ENCODE results near the gene C6orf89.
"Not testable (repeated sequence)": the region's sequence is repeated elsewhere in the genome, so short reads cannot be mapped to it uniquely, and the experiment has no call there.

GRCh38 chr6:36942329-36942728 lies 56.6 kb downstream of the C6orf89 start:
- not testable (repeated sequence) for TF ChIP-seq NFIC (IDR thresholded peaks at IDR 0.05; ENCODE audit: low read length); POLR2A (IDR thresholded peaks at IDR 0.05; ENCODE audit: insufficient read depth in 1 of 2, low read depth in 2 of 2, low read length in 2 of 2); ZNF790 (CRISPR knock-in tag; IDR thresholded peaks at IDR 0.05; ENCODE audit: borderline replicate concordance); ZNF263 (CRISPR knock-in tag; IDR thresholded peaks at IDR 0.05); THAP7 (CRISPR knock-in tag; IDR thresholded peaks at IDR 0.05); ARNT (IDR thresholded peaks at IDR 0.05); RNF2 (conservative IDR thresholded peaks at IDR 0.05; ENCODE audit: low read depth); PHB2 (IDR thresholded peaks at IDR 0.05; ENCODE audit: partially characterized antibody); GABPA (IDR thresholded peaks at IDR 0.05; ENCODE audit: low read depth, low read length); GABPA (CRISPR knock-in tag; IDR thresholded peaks at IDR 0.05; ENCODE audit: low read depth); TAF1 (CRISPR knock-in tag; IDR thresholded peaks at IDR 0.05); ZNF883 (CRISPR knock-in tag; IDR thresholded peaks at IDR 0.05; ENCODE audit: not compliant biosample characterization); MAFK (conservative IDR thresholded peaks at IDR 0.05 in 1 of 2, IDR thresholded peaks at IDR 0.05 in 1 of 2; ENCODE audit: low read length in 2 of 2); CHD2 (IDR thresholded peaks at IDR 0.05; ENCODE audit: low read depth, low read length)

Measured in HepG2 (cell line).